Loucy (cell line): ENCODE results near the gene COPS7A.

Experiments used
- EZH2phosphoT487 ChIP-seq: fragments of 200-600 bp; IDR thresholded peaks from 2 replicates; pipeline ENCODE4 v1.6.1; 2018; ENCODE audit warnings: antibody characterized with exemption, mild to moderate bottlenecking, moderate library complexity, borderline replicate concordance
- TF ChIP-seq, protein P1 (sequence below): fragments of 200-600 bp; sonication (generic); conservative IDR thresholded peaks from 2 replicates; pipeline ENCODE4 v1.5.1; 2014; ENCODE audit warnings: mild to moderate bottlenecking, antibody characterized with exemption, low read length

DNA sequence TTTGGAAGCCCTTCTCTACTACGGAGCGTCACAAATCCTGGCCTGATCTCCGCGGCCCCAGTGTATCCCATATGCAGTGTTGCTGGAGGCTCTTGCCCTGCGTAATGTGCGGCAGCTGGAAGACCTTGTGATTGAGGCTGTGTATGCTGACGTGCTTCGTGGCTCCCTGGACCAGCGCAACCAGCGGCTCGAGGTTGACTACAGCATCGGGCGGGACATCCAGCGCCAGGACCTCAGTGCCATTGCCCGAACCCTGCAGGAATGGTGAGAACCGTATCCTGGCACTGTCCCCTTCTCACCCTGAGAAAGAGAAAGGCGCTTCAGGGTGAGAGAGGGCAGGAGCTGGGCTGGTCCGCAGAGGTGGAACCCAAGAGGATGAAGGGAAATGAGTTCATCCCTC lies 5.3 kb downstream of the COPS7A start:
- TF ChIP-seq, protein P1, sequence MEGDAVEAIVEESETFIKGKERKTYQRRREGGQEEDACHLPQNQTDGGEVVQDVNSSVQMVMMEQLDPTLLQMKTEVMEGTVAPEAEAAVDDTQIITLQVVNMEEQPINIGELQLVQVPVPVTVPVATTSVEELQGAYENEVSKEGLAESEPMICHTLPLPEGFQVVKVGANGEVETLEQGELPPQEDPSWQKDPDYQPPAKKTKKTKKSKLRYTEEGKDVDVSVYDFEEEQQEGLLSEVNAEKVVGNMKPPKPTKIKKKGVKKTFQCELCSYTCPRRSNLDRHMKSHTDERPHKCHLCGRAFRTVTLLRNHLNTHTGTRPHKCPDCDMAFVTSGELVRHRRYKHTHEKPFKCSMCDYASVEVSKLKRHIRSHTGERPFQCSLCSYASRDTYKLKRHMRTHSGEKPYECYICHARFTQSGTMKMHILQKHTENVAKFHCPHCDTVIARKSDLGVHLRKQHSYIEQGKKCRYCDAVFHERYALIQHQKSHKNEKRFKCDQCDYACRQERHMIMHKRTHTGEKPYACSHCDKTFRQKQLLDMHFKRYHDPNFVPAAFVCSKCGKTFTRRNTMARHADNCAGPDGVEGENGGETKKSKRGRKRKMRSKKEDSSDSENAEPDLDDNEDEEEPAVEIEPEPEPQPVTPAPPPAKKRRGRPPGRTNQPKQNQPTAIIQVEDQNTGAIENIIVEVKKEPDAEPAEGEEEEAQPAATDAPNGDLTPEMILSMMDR: no peak
- no peak for TF ChIP-seq EZH2phosphoT487
